8988T (cell line): Measurements from ENCODE around the gene PEX5L.

Experiments used
- DNase-seq: peaks from one replicate; pipeline ENCODE4 v3.0.0; 2011

PEX5L gene

DNA sequence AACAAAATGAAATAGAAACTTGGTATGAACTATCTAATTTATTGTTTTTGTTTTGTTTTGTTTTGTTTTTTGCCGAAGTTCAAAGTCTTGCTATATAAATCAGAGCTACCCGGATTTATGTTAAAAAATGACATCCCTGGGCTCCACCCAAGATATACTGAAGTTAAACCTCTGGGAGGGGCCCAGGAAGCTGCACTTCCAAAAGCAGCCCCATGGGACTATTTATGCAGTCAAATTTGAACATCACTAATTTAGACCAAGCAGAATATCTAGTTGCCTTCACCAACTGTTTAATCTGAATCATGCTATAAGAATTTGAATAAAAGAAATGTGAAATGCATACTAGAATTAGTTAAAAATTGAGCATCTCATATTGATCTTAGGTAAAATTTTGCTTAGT, 32.2 kb downstream of the PEX5L start:
- DNase-seq, result no peak

DNA sequence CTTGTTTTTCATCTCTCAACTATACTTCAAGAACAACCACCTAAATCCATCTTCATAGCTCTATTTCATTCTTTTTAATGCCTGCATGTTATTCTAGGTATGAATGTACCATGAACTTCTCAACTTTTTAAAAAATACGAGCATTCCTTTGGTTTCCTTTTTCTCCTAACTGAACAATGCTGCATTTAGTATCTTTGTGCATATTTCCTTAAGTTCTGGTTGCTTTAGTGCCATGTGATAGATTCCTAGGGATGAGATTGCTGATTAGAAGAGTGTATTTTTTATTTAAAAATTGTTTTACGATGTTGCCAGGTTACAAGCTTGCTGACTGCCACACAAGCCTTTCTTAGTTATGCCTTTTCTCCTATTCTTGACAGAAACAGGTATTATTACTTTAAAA, 34.7 kb downstream of the PEX5L start:
- DNase-seq, result no peak

DNA sequence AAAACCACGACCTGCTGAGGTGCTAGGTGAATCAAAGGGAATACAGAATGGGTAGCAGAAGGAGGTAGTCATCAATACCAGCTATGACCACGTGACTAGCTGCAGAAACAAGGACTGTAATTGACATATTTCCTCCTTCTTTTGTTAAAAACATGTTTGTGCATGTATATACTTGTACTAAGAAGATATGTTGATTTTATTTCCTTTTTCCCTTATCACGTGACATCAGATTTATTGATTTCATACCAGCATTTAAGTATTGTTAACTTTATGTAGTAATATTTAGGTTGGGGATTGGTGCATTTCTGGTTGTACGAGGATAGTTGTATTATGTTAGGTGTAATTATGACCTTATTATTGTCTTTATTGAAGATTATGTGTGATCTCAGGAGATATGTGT, 36.2 kb downstream of the PEX5L start:
- DNase-seq, result no peak

DNA sequence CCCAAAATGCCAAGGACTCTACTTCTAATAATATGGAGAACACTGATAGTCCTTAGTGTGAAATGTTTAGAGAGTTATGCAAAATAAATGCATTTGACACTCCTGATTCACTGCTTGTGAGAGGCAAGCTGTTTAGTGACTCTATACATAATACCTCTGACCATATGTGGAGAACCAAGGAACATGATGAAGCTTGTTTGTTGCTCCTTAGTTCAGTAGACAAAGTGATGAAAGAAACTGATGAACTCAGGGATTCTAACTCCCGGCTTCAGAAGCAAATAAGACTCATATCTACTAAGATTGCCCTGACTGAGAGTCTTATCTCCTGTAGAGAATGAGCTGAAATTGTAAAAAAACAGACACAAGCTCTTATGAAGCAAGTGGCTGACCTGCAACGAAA, 41.3 kb downstream of the PEX5L start:
- no peak for DNase-seq

- no peak for DNase-seq
These were observed 44.9 kb downstream of the PEX5L start for GRCh38 chr3:179991883-179992282.

DNA sequence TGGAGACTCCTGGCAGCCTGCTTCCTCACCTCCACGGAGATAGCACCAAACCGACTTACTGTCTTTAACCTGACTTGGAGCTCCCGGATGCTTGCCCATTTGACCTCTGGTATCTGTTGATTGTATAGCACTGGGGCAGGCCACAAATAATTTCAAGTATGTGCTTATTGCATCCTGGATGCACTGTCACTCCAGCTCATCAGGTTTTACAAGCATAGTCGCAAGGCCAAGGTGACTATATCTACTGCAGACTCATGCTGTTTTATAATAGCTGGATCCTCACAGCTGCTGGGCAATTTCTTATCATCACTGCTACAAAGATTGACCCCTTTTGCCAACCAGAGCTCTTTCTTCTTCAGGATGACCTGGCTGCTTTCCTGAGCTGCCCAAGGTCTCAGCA, 45.6 kb downstream of the PEX5L start:
- no peak for DNase-seq

GRCh38 chr3:179981646-179982045, 55.1 kb downstream of the PEX5L start:
- DNase-seq, result no peak

DNA sequence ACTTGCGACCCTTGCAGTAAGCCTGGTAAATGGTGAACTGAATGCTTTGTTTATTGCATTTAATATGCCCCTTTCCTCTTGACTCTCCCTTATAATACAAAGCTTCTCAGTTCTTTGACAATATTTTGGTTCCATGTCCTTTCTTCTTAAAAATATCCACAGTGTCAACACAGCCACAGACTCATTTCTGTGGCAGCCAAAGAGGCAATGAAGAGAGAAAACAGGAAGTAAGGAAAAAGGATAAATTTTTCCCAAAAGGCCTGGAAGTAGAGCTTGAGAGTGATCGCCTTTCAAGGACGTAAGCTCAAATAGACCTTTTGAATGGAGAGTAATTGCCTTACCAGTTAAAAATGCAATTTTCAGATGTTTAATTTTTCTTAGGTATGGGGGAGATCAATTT, 59.4 kb downstream of the PEX5L start:
- no peak for DNase-seq

DNA sequence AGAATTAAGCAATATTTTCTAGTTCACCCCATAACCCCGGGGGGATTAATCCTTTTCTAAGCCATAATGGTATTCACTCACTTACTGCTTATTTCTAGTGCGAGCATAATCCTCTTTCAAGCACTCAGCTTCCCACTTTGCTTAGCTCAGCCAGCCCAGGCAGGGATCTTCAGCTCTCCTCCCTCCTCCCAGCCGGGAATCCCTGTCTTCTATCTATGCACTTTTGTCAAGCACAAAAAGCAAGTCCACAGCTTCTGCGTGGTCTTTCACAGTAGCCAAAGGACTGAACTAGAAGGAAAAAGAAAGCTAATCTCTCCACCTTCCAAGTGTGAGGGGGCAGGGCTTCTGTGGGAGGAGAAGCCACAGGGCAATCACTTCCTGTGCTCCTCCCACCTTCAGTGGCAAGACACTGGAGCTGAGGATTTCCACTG, 62.8 kb downstream of the PEX5L start:
- DNase-seq, result no peak

DNA sequence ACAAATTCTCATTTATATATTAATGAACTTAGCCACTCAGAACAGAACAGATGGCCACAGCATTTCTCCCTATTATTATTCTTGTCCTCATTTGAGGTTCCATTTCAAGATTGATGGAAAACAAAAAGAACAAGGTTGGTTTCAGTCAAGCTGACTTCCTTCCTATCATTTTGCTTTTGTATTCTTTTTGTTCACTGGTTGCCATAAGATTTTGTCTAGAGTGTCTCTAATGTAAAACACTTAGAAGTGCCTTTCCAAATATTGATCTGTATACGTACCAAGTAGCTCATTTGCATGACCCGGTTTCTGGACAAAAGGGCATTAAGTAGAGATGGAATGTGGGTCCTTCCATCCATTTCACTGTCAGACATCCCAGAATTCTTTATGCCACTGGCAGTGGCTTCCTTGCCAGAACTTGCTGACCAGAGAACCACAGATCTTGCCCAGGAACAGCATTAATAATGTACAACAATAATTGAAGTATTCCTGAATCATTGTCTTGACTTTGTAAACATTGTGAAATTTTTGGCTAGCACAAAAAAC, 63.8 kb downstream of the PEX5L start:
- no peak for DNase-seq

DNA sequence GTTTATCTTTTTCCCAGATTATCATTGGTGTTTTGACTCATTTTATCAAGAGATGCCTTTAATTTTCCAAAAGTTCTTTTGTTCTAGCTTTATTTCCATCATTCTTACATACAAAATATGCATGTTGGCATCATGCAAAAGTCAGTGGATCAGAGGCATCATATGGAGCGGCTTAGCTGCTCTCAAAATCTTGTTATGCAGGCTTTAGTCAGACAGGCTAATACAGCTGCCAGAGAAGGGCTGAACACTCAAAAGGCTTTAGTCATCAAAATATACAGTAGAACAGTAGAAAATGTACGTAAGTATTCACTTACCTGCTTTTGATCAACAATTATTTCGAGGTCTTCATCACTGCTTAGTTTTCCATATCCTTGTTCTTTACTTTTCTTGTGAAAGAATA, 65.5 kb downstream of the PEX5L start:
- DNase-seq, result no peak

GRCh38 chr3:179970746-179971145, 66.0 kb downstream of the PEX5L start:
- DNase-seq, result no peak

DNA sequence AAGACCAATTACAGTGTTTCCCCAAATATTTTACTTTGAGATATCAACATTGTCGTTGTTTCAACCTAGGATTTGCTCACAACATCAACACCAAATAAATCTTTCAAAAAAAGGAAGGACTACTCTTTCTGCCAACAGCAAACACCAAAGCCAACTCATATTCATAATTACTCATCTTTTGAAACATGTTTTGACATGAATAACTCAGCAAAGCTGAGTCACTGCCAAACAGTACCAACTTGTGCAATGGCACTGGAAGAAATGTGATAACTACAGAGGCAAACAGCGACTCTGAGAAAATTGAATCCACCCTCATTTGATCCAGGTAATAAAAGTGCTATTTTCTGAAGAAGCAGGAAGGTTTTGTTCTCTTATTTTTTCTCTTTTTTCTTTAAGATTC, 67.2 kb downstream of the PEX5L start:
- no peak for DNase-seq

- no peak for DNase-seq
These were observed 69.1 kb downstream of the PEX5L start for GRCh38 chr3:179967622-179968021.

DNA sequence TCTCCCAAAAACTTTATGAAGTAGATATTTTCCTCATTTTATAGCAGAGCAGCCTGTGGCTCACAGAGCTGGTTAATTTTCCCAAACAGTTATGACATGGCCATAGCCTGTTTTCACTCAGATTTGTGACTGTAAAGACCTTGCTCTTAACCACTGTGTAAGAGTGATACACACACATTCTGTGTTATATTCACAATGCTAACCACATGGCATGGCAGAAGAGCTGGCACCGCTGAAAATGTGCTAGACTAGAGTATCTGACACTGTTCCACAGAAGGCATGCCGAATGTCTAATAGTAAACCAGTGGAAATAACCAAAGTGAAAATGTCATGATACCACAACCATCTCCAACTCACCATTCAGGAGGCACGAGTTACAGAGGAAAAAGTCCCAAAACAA, 71.8 kb downstream of the PEX5L start:
- no peak for DNase-seq

- DNase-seq, result no peak
These were observed 73.9 kb downstream of the PEX5L start for GRCh38 chr3:179962629-179963387.

DNA sequence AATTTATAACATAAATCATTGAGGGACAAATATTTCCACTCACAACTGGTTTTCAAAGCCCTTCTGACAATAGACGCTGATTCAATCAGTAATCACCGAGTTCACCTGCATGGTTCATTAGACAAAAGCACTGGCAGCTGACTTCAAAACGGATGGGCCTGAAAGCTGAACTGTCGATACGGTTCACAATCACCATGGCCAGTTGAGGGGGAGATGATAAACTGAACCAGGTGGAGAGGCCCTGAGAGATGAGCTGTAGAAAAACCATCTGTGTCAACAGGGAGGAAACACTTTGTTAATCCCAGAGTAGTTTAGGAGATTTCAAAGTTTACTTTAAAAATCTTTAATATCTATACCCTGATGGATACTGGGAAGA, 75.0 kb downstream of the PEX5L start:
- DNase-seq, result no peak

- DNase-seq, result no peak
These were observed 75.5 kb downstream of the PEX5L start for GRCh38 chr3:179961071-179961702.

DNA sequence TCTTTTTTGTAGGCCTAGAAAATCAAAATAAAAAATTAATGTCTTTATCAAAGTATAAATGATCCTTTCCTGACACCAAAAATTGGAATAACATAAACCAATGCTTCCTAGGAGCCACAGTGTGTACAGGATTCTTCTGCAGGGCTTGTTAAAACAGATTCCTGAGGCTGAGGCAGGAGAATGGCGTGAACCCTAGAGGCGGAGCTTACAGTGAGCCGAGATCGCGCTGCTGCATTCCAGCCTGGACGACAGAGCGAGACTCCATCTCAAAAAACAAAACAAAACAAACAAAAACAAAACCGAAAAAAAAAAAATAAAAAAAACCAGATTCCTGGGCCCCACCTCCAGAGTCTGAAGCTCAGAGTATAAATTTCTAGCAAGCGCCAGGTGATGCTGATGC, 78.0 kb downstream of the PEX5L start:
- no peak for DNase-seq

DNA sequence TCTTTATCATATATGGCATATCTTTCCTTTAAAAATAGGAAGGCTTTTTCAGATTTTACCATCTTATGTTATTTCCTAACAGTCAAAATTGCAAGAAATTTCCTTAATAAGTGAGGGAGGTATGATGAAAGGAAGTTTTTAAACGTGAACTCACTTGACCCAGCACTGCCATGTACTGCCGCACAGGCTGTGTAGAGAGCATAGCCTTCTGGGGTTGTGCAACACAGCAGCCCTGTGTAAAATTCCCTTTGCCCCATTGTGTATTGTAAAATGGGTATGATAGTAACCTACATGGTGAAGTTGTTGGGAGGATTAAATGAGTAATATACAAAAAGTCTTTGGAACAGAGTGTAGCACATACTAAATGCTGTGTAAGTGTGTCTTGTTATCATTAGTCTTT, 78.6 kb downstream of the PEX5L start:
- no peak for DNase-seq

DNA sequence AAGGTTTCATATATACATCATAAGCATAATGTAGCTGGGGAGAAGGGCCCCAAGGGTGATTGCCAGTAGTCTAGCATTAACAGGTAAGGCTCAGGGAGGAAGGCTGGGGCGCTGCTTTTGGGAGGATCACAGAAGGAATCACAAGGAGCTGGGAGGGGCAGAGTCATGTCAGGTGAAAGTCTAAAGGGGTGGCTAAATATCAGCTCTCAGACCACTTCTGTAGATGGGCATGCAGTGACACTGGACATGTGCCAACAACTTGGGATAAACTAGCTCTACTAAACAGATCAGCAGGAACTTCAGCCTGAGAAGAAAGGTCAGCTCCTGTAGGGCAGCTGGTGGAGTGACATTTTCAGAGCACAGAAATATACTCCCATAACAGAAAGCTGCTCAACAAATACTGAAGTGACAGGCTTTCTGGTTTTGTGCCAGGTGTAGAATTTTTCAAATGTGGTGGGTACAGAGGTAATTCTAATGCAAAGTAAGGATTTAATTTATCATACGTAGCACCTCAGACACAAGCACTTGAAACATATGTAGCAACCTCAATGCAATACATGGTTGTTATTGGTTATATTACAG, 79.4 kb downstream of the PEX5L start:
- no peak for DNase-seq

GRCh38 chr3:179956416-179956830, 80.3 kb downstream of the PEX5L start:
- DNase-seq, result no peak

DNA sequence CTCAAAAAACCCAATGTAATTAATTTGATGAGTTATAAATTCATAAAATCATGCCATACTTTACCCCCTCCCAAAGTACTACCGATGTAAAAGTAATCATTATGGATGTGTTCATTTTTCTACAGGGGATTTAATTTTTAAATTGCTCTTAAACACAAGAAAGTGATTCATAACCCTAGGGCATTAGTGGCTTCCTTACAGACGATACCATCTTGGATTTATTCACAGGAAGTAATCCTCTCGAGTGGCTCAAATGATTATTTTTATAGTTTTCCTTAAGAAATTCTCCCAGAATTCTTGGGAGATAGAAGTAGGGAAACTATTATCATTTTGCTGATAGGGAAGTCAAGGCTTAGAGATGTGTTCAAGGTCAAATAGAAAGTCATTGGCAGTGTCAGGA, 80.9 kb downstream of the PEX5L start:
- no peak for DNase-seq

DNA sequence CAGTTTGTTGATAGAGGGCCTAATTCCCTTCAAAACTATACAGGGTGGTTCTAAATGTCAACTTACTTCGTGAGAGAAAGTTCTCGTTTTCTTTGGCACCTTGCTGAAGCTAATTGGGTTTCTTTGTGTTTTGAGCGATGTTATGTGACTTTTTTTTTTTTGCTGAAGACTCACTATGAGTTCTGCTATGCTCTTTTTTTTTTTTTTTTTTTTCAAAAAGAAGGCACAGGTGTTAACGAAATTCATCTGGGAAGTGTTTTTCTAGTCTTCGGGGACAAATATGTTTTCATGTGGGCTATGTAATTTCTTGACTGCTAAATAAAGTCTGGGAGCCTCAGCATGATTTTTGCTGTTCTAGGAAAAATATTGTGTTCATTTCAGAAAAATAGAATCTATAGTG, 81.5 kb downstream of the PEX5L start:
- no peak for DNase-seq
